GM19455 (cell line): ENCODE measurements around the gene TMEM50A.
"Not testable (repeated sequence)": the region's sequence is repeated elsewhere in the genome, so short reads cannot be mapped to it uniquely, and the experiment has no call there.

Experiments
- ATAC-seq: cut with Tn5 transposase; IDR thresholded peaks from one replicate; pipeline ENCODE4 v1.9.1; 2021; ENCODE audit not compliant: unreplicated experiment

The TMEM50A gene

DNA sequence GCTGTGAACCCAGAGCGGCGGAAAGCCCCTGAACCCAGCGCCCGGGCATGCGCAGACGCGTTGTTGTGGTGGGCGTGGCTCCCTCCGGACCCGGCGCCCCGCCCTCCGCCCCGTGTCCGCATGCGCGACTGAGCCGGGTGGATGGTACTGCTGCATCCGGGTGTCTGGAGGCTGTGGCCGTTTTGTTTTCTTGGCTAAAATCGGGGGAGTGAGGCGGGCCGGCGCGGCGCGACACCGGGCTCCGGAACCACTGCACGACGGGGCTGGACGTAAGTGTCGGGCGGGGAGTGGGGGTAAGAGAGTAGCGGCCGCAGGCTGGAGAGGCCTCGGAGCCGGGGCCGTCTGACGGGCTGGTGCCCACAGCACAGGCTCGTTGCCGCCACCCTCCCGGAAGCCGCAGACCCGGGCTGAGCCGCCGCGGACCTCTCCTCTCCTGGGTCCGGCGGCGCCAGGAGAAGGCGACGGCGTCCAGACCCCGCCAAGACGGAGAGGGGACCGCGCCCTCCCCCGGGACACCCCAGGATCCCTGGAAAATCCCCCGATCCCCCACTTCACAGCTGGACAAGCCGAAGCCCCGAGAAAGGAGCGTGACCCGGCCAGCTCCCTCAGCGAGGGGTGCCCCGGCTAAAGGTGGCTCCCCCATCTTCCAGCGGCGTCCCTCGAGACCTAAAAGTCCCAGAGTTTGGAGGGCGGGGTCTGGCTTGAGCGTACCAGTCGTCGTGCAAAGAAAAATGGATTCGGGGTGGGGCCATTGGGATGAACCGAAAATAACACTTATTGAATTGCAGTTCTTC is at the start of gene TMEM50A:
TSS of gene TMEM50A (plus strand) at position 147 of the 794 bp plus-strand sequence. CDS start 2,153 bp downstream, outside the sequence.
- peak; percentile 62 for ATAC-seq

DNA sequence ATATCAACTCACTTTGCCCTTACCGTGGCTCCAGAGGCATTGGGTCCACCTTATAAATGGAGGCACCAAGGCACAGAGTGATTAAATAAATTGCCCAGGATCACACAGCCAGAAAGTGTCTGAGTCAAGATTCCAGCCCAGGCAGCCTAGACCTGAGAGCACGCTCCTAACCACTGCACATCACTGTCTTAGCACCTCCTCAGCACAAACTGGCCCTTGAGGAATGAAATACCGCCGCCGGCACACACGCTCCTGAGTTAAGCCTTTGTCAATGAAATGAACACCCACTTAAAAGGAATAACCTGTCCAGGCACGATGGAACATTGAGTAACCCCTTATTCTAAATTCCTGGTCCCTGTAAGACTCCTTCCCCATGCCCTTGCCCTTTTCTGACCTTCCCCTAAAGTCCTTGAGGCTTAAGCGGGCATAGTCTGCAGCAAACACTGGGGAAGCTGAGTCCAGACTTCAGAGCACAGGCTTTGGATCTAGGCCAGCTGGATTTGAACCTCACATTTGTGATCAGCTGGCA is 49.5 kb upstream of the TMEM50A start:
- ATAC-seq = not testable (repeated sequence)

DNA sequence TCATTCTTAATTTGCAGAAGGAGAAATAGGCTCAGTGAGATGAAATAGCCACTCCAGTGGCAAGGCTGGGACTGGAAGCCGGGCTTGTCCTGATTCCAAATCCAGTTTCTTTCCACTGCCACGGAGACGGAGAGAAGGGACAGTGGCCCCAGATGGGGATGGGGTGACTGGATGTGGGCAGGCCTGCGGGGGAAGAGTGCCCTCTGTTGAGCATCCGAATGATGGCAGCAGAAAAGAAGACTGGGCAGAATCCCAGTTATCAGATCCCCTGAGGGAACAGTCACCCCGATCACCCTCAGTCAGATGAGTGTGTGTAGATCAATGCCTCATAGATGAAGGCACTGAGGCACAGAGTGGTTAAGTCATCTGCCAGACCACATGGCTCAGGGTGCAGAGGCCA is 48.1 kb upstream of the TMEM50A start:
- not testable (repeated sequence) for ATAC-seq

DNA sequence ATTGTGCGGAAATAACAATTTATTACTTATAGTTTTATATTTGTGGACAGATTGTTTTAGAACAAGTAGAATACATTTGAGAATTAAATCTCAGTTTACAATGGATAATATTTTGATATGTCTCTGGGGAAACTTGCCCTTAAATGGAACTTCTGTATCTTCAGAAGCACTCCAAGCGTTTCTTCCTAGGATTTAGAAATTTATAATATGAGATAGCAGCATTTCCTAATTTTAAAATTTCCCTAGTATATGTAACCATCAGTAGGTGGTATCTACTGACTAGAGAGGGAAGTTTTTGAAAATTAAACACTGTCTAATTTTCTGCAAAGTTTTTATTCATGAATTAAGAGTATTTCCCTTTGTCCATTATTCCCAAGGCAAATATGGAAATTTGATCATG is 44.7 kb upstream of the TMEM50A start:
- not testable (repeated sequence) for ATAC-seq

DNA sequence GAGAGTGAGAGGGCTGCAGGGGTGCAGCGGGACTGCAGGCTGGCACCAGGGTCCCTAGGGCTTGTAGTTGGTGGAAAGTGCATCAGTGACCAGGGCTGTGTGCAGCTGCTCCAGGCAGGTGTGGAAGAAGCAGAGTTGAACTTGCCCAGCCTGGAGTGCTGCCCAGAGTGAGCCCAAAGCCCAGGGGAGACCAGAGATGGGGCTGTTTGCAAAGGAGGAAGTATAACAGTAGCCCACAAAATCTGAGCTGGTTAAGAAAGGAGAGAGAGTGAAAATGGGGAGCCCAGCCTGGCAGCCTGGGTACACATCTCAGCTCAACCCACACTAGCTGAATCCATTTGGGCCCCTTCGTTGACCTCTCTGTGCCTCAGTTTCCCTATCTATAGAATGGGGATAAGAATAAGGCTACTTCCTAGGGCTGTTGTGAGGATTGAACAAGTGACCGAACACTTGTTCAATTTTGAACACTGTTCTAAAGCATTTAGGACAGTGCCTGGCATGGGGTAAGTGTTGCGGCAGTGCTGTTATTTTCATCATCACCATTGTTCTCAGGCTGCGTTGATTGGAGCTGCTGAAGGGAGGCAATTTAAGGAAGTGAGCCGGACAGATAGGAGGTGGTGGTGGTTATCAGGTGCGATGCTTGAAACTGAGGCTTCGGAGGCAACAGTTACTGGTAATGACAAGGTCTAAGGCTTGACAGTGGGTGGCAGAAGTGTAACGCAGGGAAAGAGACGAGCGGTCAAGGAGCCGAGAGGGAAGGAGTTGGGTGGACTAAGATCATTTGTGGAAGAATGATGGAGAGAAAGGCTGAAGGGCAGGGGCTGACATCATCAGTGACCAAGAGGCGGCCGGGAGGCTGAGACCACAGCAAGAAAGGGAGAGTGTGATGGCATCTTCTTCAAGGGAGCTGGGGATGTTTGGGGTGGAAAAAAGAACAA is 43.0 kb upstream of the TMEM50A start:
- ATAC-seq = not testable (repeated sequence)

DNA sequence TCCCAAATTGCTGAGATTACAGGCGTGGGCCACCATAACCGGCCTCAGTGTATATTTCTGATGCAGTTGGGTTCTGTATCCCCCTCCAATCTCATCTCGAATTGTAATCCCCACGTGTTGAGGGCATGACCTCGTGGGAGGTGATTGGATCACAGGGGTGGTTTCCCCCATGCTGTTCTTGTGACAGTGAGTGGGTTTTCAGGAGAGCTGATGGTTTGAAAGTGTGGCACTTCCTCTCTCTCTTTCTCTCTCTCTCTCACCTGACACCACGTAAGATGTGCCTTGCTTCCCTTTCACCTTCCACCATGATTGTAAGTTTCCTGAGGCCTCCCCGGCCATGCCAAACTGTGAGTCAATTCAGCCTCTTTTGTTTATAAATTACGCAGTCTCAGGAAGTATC is 41.6 kb upstream of the TMEM50A start:
- ATAC-seq = not testable (repeated sequence)

DNA sequence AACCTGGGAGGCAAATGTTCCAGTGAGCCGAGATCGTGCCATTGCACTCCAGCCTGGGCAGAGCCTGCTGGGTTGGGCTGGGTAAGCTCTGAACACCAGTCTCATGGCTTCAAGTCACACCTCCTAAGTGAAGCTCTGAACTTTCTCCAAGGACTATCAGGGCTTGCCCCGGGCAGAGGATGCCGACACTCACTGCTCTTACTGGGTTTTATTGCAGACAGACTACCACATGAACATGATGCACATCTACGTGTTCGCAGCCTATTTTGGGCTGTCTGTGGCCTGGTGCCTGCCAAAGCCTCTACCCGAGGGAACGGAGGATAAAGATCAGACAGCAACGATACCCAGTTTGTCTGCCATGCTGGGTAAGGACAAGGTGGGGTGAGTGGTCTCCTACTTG is 37.4 kb upstream of the TMEM50A start:
- ATAC-seq = not testable (repeated sequence)

DNA sequence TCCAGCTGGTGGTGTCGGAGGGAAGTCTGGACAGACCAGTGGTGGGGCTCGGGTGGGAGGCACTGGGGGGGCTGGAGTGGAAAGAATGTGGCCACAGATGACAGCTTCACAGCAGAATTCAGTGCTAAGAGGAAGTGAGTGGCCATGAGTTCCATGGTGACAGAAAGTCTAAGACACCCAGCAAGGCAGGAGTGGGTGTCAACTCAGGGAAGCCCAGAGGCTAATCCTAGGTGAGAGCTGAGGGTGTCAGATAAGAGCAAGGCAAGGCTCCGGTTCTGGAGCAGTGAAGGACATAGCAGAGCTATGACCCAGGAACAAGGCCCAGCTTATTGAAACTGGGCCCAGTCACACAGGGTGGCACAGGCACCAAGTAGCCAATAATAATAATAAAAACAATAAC is 35.8 kb upstream of the TMEM50A start:
- not testable (repeated sequence) for ATAC-seq

DNA sequence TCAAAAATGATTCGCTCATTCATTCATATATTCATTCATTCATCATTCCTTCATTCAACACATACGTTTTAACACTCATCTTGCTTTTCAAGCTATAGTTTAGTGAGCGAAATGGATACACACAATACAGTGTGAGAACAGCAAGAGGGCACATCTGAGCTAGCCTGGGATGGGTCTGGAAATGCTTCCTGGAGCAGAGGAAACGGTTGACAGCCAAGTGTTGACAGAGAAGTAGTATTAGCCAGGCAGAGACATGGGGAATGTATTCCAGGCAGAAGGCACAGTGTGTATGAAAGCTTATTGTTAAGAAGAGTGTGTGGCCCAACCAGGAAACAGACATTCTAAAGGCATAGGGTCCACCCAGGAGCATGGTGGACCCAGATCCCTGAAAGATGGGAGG is 33.2 kb upstream of the TMEM50A start:
- not testable (repeated sequence) for ATAC-seq

DNA sequence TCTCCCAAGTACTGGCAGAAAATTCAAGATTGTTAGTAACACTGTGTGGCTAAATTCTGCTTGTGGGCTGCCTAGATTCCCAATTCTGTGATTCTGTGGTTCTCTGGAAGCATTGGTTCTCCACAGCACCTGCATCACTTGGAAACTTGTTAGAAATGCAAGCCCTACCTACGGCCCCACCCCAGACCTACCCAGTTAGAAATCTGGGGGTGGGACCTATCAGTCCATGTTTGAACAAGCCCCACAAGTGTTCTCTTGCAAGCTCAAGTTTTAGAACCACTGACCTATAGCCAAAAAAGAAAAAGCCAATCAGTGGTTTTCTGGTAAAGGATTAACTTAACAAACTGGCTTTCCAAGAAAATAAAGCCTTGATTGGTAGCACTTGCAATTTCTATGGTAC is 30.0 kb upstream of the TMEM50A start:
- ATAC-seq = not testable (repeated sequence)

DNA sequence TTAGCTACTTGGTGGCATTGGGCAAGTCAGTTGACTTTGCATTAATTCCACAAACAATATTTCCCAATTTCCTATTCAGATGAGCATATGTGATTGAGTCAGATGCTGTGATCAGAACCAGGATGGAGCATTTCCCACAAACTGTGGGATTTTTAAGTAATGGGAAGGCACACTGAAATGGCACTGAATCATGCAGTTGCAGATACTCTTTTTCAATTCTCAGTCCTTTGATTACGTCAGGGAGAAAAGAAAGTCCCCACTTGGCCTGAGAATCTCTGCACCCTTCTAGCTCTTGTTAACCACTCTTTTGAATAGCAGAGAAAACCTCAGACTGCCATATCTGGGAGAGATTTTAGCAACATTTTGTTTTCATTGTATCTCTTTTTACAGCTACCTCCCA is 29.0 kb upstream of the TMEM50A start:
- ATAC-seq = not testable (repeated sequence)

DNA sequence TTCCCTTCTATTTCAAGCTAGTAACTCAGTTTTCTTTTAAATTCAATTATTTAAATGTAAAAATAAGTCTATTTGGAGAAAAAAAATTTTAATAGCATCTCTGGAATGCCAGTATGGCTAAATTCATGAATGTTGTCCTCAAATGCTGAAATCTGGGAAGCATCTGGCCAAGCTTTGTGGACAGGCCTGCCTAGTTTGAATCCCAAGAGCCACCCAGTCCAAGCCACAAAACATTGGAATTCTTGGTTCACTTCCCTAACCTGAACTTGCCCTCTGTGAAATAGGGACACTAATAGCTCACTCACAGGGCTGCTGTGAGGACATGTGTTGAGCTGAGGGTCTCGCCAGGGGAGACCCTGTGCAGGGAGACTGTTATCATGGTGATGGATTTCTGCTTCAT is 28.6 kb upstream of the TMEM50A start:
- ATAC-seq = not testable (repeated sequence)

DNA sequence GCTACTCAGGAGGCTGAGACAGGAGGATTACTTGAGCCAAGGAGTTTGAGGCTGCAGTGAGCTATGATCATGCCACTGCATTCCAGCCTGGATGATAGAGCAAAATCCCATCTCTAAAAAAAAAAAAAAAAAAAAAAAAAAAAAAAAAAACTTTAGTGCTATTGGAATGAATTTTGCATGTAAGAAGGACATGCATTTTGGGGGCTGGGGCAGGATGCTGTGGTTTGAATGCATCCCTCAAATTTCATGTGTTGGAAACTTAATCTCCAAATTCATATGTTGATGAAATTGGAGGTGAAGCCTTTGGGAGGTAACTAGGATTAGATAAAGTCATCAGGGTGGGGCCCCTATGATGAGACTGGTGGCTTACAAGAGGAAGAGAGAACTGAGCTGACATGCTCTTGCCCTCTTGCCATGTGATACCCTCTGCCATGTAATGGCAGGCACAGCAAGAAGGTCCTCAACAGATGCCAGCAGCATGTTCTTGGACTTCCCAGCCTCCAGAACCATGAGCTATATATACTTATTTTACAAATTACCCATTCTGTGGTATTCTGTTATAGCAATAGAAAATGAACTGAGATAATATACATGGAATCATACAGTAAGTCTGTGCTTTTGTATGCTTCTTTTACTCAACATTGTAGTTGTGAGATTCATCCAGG is 25.2 kb upstream of the TMEM50A start:
- not testable (repeated sequence) for ATAC-seq

DNA sequence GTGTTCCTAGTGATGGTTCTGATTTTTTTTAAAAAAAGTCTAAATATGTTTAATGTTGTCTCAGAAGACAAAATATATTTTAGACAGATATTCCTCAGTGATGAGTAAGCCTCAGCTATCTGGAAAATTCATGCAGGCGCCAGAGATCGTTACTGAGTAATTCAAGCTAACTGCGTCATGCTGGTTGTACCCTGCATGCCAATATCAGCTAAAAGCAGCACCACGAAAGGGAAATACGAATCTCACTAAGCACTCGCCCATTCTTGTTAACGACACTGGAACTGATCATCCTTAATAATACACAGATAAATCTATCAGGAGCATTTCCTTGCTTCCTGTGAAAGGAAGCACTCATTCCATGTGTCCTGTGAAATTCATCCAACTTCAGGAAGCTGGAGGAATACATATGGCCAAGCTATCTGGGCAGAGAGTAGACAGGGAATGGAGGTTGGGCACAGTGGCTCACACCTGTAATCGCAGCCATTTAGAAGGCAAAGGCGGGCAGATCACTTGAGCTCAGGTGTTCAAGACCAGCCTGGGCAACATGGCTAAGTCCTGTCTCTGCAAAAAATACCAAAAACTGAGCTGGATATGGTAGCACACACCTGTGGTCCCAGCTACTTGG is 17.7 kb upstream of the TMEM50A start:
- ATAC-seq = not testable (repeated sequence)

DNA sequence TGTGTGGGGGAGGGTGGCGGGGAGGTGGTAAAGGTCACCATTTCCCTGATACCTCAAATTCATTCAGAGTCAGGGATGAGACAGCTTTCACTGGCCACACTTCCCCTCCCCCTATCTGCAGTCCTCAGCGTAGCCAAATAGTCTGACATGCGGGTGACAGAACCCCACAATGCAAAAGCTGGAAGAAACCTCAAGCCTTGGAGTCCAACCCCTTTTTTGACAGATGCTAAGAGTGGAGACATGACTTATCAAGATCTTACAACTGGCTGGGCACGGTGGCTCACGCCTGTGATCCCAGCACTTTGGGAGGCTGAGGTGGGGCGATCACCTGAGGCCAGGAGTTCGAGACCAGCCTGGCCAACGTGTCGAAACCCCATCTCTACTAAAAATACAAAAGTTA is 16.0 kb upstream of the TMEM50A start:
- not testable (repeated sequence) for ATAC-seq

DNA sequence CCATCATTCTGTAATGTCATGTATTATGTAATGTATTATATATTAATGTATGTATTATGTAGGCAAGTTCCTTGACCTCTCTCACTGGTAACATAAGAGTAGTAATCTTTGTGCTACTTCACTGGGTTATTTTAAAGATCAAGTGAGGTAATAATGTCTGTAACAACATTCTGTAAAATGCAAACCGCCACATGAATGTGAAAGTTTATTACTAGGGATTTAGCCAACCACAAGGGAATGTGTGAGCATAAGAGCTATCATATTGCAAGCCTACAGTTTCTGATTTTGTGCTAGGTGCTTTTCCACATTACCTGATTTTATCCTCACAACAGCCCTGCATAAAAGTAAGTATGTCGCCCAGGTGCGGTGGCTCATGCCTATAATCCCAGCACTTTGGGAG is 13.7 kb upstream of the TMEM50A start:
- not testable (repeated sequence) for ATAC-seq

DNA sequence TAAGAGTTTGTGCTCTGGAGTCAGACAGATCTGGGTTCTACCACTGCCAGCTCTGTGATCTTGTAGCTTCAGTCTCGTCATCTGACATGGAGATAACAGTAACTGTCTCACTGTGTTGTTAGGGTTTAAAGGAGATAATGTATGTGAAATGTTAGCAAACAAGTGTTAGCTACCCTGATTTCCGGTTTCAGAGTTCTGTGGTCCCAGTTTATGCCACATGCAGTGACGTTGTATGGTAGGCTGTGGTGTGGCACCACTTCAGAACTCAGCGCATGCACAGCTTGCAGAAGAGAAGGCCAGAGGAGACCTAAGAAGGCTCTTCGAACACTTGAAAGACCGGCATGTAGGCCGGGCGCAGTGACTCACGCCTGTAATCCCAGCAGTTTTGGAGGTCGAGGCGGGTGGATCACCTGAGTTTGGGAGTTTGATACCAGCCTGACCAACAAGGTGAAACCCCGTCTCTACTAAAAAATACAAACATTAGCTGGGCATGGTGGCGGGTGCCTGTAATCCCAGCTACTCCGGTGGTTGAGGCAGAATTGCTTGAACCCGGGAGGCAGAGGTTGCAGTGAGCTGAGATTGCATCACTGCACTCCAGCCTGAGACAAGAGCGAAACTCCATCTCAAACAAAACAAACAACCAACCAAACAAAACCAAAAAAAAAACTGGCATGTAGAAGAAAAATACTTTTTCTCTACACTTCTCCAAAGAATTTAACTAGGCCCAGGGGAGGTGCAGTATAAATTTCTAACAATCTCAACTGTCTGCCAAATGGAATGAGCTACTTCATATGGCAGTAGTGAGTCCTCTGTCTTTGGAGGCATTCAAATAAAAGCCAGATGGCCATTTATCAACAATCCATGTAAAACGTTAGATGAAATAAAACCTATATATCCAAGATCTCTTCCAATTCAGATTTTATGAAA is 10.0 kb upstream of the TMEM50A start:
- not testable (repeated sequence) for ATAC-seq

DNA sequence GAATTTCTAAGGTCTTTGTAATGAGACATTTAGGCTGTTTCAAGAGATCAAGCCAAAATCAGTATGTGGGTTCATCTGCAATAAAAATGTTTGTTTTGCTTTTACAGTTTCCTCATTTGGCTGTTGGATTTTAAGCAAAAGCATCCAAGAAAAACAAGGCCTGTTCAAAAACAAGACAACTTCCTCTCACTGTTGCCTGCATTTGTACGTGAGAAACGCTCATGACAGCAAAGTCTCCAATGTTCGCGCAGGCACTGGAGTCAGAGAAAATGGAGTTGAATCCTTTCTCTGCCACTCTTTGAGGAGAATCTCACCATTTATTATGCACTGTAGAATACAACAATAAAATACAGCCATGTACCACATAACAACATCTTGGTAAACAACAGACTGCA is 9.3 kb upstream of the TMEM50A start:
- ATAC-seq = not testable (repeated sequence)

DNA sequence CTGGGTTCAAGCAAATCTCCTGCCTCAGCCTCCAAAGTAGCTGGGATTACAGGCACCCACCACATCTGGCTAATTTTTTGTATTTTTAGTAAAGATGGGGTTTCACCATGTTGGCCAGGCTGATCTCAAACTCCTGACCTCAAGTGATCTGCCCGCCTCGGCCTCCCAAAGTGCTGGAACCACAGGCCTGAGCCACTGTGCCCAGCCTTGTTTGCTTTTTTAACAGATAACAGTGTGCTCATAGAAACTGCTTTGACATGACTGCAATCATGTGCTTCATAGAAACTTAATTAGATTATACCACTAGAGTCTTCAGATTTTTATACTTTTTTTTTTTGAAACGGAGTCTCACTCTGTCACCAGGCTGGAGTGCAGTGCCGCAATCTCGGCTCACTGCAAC is 8.8 kb upstream of the TMEM50A start:
- not testable (repeated sequence) for ATAC-seq
